NCI-H2196 treated with DMSO at 0.1 percent for 48 hours (cell line): ENCODE data around the gene MRPL12.

ENCODE experiments used
- DNase-seq: peaks from one replicate; lab custom pipeline; 2025; ENCODE audit not compliant: unreplicated experiment; lab: John Stamatoyannopoulos, UW

MRPL12 gene

GRCh38 chr17:81682565-81683207 is 20.5 kb upstream of the MRPL12 start:
- no peak for DNase-seq

GRCh38 chr17:81683208-81683583 is 20.0 kb upstream of the MRPL12 start:
- DNase-seq: no peak

GRCh38 chr17:81683584-81684441 is 19.4 kb upstream of the MRPL12 start, which contains the start of the genes ARL16 and HGS:
ARL16 (minus strand) TSS chr17:81683797; CDS start chr17:81683753, 44 bp downstream.
HGS (plus strand) TSS chr17:81684011; CDS start chr17:81684067, 56 bp downstream.
- DNase-seq: peak; percentile 99

- DNase-seq: no peak
Observed at GRCh38 chr17:81684442-81684911, 18.7 kb upstream of the MRPL12 start.

- DNase-seq: no peak
Observed at GRCh38 chr17:81685108-81685507, 18.1 kb upstream of the MRPL12 start.

GRCh38 chr17:81686614-81687013 is 16.6 kb upstream of the MRPL12 start:
- DNase-seq: no peak

GRCh38 chr17:81687770-81688541 is 15.2 kb upstream of the MRPL12 start:
- no peak for DNase-seq

- DNase-seq: no peak
Observed at GRCh38 chr17:81688616-81689015, 14.6 kb upstream of the MRPL12 start.

- no peak for DNase-seq
Observed at GRCh38 chr17:81690066-81690465, 13.1 kb upstream of the MRPL12 start.

GRCh38 chr17:81690549-81690948 is 12.6 kb upstream of the MRPL12 start:
- no peak for DNase-seq

- no peak for DNase-seq
Observed at GRCh38 chr17:81691196-81691595, 12.0 kb upstream of the MRPL12 start.

- no peak for DNase-seq
Observed at GRCh38 chr17:81691608-81692007, 11.6 kb upstream of the MRPL12 start.

- no peak for DNase-seq
Observed at GRCh38 chr17:81693509-81694210, 9.5 kb upstream of the MRPL12 start.

- no peak for DNase-seq
Observed at GRCh38 chr17:81694810-81695209, 8.4 kb upstream of the MRPL12 start.

GRCh38 chr17:81695211-81695610 is 8.0 kb upstream of the MRPL12 start:
- DNase-seq: no peak

GRCh38 chr17:81695801-81696200 is 7.4 kb upstream of the MRPL12 start:
- DNase-seq: no peak

- DNase-seq: no peak
Observed at GRCh38 chr17:81696218-81696941, 6.8 kb upstream of the MRPL12 start.

GRCh38 chr17:81697261-81698044 is 5.7 kb upstream of the MRPL12 start:
- no peak for DNase-seq
